ENCODE results near the gene PAK4. TPM values are rescaled to one million over a fixed set of nuclear protein-coding genes. Genes with fewer than 3 reads are reported as not detected.

PAK4 gene
- total RNA-seq, 1 experiment from 2014 or later, result 14.0 TPM

DNA sequence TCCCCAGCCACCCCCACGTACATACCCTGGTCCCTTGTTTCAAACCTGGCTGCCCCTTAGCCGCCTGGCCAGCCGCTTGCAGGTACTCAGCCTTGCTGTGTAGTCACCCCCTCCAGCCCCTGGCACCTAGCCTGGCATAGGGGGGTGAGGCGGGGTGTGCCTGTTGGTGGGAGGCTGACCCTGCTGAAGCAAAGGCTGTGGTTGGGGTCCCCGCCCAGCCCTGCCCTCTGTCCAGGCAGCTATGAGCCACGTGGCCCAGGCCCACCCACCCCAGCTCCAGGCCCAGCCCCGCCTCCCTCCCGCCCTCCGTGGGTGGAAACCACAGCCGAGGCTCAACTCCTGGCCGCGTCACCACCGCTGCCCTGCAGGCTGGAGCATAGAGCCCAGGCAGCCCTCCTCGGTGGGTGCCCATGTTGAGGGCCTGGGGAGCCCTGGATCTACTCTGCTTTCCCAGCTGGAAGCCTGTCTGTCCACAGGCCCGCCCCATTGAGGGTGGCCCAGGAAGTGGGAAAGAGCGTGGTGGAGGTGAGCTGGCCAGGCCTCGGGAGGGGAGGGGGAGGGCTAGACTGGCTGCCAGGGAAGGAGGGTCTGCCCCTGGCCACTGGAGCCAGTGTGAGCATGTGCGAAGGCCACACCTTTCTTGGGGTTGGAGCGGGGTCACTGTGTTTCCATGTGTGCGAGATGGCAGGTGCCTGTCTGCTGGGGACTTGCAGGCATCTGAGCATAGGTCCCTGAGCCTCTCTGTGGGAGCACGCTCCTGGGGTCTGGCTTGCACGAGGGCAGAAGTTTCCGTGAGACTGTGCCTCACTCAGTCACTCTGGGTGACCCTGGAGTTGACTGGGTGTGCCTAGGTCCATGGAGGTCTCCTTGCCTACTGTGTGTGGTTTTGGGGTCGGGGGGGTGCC, 31.0 kb downstream of the PAK4 start:
- H3K27me3 ChIP-seq (ENCODE audit: control insufficient read depth, insufficient read depth, low read length), result no peaks in the 10 kb centered on the region
- H3K4me3 ChIP-seq (ENCODE audit: insufficient read depth, low read depth, low read length), result no peak overlapping the region
- peak; percentile 66 for DNase-seq

GRCh38 chr19:39157275-39157996, 31.9 kb downstream of the PAK4 start:
- Histone ChIP-seq H3K36me3 (replicated peaks; ENCODE audit: control insufficient read depth, insufficient read depth, low read length) (no peaks in the 10 kb centered on the region; the same call in 1 of the 2 replicates), H3K27me3 (ENCODE audit: control insufficient read depth, insufficient read depth, low read length) (no peaks in the 10 kb centered on the region), H3K4me3 (ENCODE audit: insufficient read depth, low read depth, low read length) (no peak overlapping the region)
- DNase-seq, result no peak

More for the DNA sequence above, 31.0 kb downstream of the PAK4 start:
- H3K36me3 ChIP-seq (replicated peaks; ENCODE audit: control insufficient read depth, insufficient read depth, low read length), result no peaks in the 10 kb centered on the region; the same call in 1 of the 2 replicates

DNA sequence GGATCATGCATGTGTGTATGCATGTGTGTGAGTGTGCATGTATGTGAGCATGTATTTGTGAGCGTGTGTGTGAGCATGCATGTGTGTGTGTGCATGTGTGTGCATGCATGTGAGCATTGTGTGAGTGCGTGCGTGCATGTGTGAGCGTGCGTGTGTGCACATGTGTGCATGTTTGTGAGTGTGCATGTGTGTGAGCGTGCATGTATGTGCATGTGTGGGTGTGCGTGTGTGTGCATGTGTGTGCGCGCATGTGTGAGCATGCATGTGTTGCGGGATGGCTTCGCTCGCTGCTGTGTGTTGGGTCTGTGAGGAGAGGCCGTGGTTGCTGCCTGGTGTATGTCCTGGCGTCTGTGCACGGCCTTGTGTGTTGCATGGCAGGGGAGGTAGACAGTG, 32.4 kb downstream of the PAK4 start:
- Histone ChIP-seq H3K36me3 (replicated peaks; ENCODE audit: control insufficient read depth, insufficient read depth, low read length) (no peaks in the 10 kb centered on the region; the same call in 1 of the 2 replicates), H3K4me3 (ENCODE audit: insufficient read depth, low read depth, low read length) (no peak overlapping the region), H3K27me3 (ENCODE audit: control insufficient read depth, insufficient read depth, low read length) (no peaks in the 10 kb centered on the region)
- no peak for DNase-seq

DNA sequence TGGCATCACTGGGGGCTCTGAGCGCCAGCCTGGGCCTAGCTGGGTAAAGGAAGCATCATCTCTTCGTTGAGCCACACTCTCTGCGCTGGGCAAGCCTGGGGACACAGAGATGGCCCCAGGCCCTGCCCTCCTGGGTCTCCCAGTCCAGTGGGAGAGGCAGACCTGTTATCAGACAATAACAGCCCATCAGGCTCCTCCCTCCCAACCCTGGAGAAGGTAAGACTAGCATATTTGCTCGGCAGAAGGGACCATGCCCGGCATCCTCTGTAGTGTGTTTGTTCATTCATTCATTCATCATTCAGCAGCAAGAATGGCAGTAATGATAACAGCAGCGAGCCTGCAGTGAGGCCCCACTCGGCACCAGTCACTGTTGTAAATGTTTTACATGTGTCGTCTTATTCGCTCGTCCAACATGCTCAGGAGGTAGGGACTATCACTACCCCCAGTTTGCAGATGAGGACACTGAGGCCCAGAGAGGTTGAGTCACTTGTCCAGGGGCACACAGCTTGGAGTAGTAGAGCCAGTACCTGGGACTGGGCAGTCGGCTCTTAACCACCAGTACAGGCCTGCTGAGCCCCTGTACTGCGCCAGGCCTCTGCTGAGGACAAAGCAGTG, 33.2 kb downstream of the PAK4 start:
- Histone ChIP-seq H3K4me3 (ENCODE audit: insufficient read depth, low read depth, low read length) (no peak overlapping the region), H3K27me3 (ENCODE audit: control insufficient read depth, insufficient read depth, low read length) (no peaks in the 10 kb centered on the region), H3K36me3 (replicated peaks; ENCODE audit: control insufficient read depth, insufficient read depth, low read length) (no peaks in the 10 kb centered on the region; the same call in 1 of the 2 replicates)
- no peak for DNase-seq

DNA sequence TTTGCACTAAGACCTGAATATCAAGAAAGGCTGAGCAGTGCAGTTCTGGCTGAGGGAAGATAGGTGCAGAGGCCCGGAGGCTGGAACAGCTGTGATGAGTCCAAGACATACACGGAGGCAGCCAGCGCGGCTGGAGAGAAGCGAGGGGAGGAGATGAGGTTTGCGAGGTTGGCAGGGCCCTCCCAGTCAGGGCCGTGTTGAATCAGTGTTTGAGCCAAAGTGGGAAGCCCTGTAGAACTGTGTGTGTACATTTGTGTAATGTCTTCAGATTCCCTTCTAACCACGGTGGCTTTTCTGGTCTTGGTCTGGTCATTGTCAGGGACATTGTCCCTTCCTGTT, 34.9 kb downstream of the PAK4 start:
- no peak for DNase-seq
- no peaks in the 10 kb centered on the region; the same call in 1 of the 2 replicates for H3K36me3 ChIP-seq (replicated peaks; ENCODE audit: control insufficient read depth, insufficient read depth, low read length)
- no peak overlapping the region for H3K4me3 ChIP-seq (ENCODE audit: insufficient read depth, low read depth, low read length)
- H3K27me3 ChIP-seq (ENCODE audit: control insufficient read depth, insufficient read depth, low read length), result no peaks in the 10 kb centered on the region

DNA sequence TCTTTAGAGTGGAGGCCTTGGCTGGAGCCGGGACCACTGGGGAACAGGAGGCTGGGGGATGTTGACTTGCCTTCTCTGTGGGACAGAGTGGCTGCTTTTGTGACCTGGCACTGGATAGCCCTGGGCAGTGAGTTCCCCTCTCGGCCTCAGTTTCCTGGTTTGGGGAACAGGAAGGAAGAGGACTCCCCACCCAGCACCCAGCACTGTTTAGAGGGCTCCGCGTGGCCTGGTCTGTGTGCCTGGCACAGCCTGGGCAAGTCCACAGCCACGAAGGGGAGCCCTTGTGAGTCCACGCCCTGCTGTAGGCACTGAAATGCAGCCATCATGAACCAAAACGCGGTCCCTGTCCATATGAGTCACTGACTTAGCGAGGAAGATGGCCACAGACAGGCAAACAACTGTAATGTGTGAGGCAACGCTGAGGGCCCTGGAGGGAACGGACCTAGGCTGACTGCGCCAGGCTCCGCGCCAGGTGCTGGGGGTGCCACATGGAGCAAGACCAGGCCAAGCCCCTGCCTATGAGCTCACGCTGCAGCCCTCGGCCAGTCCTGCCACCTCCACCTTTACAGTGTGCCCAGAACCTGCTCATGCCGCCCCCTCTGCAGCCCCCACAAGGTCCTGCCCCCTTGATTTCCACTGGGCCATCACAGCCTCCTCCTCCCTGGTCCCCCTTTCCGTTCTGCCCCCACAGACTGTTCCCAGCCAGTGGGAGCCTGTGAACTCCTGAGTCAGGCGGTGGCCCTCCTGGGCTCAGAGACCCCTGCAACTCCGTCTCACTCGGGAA, 35.5 kb downstream of the PAK4 start:
- Histone ChIP-seq H3K4me3 (ENCODE audit: insufficient read depth, low read depth, low read length) (no peak overlapping the region), H3K27me3 (ENCODE audit: control insufficient read depth, insufficient read depth, low read length) (no peaks in the 10 kb centered on the region), H3K36me3 (replicated peaks; ENCODE audit: control insufficient read depth, insufficient read depth, low read length) (no peaks in the 10 kb centered on the region; the same call in 1 of the 2 replicates)
- no peak for DNase-seq

DNA sequence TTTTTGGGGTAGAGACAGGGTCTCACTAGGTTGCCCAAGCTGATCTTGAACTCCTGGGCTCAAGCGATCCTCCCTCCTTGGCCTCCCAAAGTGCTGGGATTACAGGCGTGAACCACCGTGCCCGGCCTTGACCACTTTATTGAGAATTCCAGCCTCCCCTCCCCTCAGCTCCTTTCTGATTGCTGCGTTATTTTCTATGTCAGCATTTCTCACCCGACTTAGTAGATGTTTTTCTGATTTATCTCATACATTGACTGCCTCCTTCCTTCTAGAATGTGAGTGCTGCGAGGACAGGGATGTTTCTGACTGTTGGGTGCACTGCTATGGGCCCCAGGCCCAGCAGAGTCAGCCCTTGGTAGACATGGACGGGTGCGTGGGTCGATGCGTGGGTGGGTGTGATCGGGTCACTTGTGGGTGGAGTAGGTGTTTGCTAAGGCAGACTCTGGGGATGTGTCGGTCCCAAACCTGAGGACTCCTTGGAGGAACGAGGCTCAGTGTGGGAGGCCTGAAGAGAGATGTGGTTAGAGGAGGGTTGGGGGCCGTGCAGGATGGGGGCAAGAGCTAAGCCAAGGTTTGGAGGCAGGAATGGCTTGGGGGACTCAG, 37.0 kb downstream of the PAK4 start:
- DNase-seq, result no peak

DNA sequence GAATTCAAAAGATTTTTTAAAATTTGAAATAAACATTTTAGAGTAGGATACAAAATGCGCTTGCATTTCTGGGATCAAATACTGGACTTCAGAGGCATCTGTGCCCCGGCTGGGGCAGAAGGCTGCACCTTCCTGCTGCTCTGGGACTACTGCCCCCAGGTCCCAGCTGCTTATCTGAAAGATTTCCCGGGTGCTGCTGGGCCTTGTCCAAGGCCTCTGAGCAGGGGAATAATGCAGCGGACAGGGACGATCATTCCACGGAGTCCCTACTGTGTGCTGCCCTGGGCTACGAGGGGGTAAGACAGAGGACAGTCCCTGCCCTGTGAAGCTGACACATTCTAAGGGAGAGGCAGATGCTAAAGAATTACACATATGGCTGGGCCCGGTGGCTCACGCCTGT, 38.0 kb downstream of the PAK4 start:
- no peak overlapping the region for H3K4me3 ChIP-seq (ENCODE audit: insufficient read depth, low read depth, low read length)
- no peaks in the 10 kb centered on the region for H3K27me3 ChIP-seq (ENCODE audit: control insufficient read depth, insufficient read depth, low read length)
- no peaks in the 10 kb centered on the region for H3K36me3 ChIP-seq (replicated peaks; ENCODE audit: control insufficient read depth, insufficient read depth, low read length)
- DNase-seq, result no peak

More for the DNA sequence above, 37.0 kb downstream of the PAK4 start:
- Histone ChIP-seq H3K4me3 (ENCODE audit: insufficient read depth, low read depth, low read length) (no peak overlapping the region), H3K36me3 (replicated peaks; ENCODE audit: control insufficient read depth, insufficient read depth, low read length) (no peaks in the 10 kb centered on the region; the same call in 1 of the 2 replicates), H3K27me3 (ENCODE audit: control insufficient read depth, insufficient read depth, low read length) (no peaks in the 10 kb centered on the region)

DNA sequence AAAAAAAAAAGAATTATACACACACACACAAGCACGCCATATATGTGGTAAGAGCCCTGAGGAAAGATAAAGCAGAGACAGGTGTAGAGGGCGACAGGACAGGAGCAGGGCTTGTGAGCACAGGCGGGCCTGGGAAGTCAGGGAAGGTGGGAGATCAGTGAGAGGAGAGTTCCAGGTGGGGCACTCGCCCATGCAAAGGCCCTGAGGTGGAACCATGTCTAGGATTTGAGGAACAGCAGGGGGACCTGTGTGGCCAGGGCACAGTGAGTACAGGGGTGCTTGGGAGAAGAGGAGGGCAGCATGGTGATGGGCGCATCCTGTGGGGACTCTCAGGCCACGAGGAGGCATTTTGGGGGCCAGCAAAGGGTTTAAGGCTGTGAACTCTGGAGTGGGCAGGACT, 38.7 kb downstream of the PAK4 start:
- Histone ChIP-seq H3K36me3 (replicated peaks; ENCODE audit: control insufficient read depth, insufficient read depth, low read length) (no peaks in the 10 kb centered on the region), H3K4me3 (ENCODE audit: insufficient read depth, low read depth, low read length) (no peak overlapping the region), H3K27me3 (ENCODE audit: control insufficient read depth, insufficient read depth, low read length) (no peaks in the 10 kb centered on the region)
- DNase-seq, result no peak

- no peak for DNase-seq
- Histone ChIP-seq H3K4me3 (ENCODE audit: insufficient read depth, low read depth, low read length) (no peak overlapping the region), H3K36me3 (replicated peaks; ENCODE audit: control insufficient read depth, insufficient read depth, low read length) (no peaks in the 10 kb centered on the region; the same call in 1 of the 2 replicates), H3K27me3 (ENCODE audit: control insufficient read depth, insufficient read depth, low read length) (no peaks in the 10 kb centered on the region)
Measured at GRCh38 chr19:39165857-39166256, 40.3 kb downstream of the PAK4 start.

GRCh38 chr19:39166571-39167391, 41.2 kb downstream of the PAK4 start:
- peak; percentile 79 for DNase-seq
- H3K27me3 ChIP-seq (ENCODE audit: control insufficient read depth, insufficient read depth, low read length), result no peaks in the 10 kb centered on the region
- H3K36me3 ChIP-seq (replicated peaks; ENCODE audit: control insufficient read depth, insufficient read depth, low read length), result no peaks in the 10 kb centered on the region; the same call in 1 of the 2 replicates
- H3K4me3 ChIP-seq (ENCODE audit: insufficient read depth, low read depth, low read length), result no peak overlapping the region

DNA sequence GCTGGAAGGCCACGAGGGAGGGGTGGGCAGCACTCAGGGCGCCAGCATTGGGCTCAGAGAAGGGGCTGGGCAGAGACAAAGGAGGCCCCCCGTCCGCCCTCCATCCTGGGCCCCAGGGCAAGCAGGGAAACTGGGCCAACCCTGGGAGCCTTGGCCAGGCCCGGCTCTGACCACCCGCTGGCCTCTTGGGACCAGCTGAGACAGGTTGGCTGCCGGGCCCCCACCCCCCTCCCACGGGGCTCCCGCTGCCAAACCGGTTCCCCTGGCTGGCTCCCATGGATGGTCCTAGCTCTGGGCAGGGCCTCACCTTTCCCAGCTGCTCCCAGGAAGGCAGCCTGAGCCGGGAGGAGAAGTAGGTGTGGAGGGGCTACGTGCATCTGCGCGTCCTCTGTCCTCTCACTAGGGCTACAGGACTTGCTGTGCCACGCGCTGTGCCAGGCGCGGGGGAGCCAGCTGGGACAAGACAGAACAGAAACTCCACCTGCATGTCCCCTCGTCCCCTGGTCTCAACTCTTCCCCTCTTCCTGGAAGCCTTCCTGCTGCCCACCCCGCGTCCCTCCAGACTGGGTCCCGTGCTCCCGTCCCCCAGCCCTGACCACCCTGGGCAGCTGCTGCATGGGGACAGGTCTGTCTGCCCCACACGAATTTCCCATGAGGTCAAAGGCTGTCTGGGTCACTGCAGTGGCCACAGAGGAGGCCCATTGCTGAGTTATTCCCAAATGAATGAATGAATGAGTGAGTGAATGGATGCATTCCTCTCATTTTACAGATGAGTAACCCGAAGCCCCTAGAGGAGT, 42.1 kb downstream of the PAK4 start:
- Histone ChIP-seq H3K36me3 (replicated peaks; ENCODE audit: control insufficient read depth, insufficient read depth, low read length) (no peaks in the 10 kb centered on the region; the same call in 1 of the 2 replicates), H3K27me3 (ENCODE audit: control insufficient read depth, insufficient read depth, low read length) (no peaks in the 10 kb centered on the region), H3K4me3 (ENCODE audit: insufficient read depth, low read depth, low read length) (no peak overlapping the region)
- DNase-seq, result peak; percentile 89

Measured in H7 (cell line).